ENCODE measurements around the gene PLA2R1.
"Not testable (repeated sequence)": the region's sequence is repeated elsewhere in the genome, so short reads cannot be mapped to it uniquely, and the experiment has no call there.

The PLA2R1 gene

DNA sequence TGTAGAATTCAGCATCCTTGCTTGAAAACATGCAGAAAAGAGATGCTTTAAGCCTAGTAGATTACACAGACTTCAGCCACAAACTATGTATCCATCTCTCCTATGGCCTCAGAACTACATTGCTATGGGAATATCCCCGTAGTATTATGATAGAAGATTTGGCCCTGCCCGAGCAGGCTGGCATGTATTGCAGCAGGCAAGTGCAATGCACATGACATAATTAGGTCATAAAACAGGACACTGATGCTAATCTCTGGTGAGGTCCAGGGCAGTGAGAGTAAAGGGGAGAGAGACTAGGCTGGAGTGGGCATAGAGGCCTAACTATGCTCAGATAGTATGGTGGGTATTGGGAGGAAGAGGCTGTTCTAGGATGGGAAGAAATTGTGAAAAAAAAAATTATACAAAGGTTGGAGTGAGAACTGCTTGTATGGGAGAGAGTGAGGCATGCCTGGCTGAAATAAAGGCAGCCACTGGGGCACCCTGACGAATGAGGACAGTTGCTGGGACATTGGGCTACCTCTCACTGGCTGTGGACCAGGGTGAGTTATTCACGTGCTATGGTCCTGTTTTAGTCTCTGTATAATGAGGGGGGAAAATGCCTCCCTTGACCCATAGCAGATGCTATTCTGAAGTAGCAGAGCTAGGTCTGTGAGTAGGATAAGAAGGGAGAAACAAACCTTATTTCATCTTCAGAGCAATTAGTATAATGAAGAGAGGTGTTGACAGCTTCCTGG is 1.6 kb upstream of the PLA2R1 start:
- DNase-seq = no peak

DNA sequence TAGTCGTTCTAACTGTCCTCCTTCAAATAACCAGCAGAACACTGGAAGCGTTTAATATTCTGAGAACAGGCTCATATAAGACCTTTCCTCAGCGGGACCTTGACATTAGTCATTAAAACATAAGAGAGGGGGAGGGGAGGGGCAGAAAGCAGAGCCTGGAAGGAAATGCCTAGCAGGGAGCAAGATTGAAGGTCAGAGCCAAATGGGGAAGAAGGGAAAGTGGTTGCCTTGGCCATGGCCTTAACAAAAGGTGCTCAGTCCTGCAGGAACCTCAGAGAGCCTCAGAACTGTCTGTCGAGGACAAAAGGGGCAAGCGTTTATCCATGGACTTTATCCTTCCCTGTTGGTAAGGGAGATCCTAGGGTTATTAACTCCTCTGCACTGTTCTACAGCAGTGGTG is 856 bp upstream of the PLA2R1 start:
- DNase-seq = no peak

GRCh38 chr2:160061944-160062291 is 497 bp downstream of the PLA2R1 start:
- DNase-seq = no peak

GRCh38 chr2:160061533-160061932 is 882 bp downstream of the PLA2R1 start:
- no peak for DNase-seq

GRCh38 chr2:160060297-160060696 is 2.1 kb downstream of the PLA2R1 start:
- no peak for DNase-seq

GRCh38 chr2:160057356-160057755 is 5.1 kb downstream of the PLA2R1 start:
- no peak for DNase-seq

- DNase-seq = no peak
These were observed 6.7 kb downstream of the PLA2R1 start for GRCh38 chr2:160055726-160056108.

DNA sequence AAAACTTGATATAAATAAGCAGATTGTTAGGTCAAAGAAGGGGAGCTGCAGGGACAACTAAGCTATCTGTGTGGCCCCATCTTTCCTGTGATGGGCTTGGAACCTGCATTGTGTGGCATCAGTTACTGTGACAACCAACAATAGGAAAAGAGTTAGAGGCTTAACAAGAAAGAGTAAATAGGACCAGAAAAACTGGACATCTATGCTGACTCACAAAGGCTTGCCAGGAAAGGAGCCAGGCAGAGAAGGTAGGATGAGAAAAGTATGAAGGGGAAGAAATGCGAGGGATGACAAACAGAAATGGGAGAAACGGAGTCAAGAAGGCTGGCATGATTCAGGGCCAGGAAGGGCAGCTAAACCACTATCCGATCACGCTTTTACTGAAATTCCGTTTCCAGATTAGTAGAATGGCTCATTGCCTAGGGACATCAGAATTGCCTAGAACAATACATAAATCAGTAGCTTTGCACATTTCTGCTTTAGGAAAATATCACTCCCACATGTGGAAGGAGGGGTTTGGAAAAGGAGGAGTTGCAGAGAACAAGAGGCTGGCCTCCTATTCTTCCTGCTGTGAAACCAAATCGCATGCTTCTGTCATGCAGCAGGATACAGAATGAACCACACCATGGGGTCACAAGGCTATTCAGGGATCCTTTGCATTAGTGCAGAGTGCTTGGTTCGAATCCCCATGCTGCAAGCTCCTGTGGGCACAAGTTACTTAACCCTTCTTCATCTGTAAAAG is 7.3 kb downstream of the PLA2R1 start:
- DNase-seq = no peak

GRCh38 chr2:160053946-160054345 is 8.5 kb downstream of the PLA2R1 start:
- no peak for DNase-seq

DNA sequence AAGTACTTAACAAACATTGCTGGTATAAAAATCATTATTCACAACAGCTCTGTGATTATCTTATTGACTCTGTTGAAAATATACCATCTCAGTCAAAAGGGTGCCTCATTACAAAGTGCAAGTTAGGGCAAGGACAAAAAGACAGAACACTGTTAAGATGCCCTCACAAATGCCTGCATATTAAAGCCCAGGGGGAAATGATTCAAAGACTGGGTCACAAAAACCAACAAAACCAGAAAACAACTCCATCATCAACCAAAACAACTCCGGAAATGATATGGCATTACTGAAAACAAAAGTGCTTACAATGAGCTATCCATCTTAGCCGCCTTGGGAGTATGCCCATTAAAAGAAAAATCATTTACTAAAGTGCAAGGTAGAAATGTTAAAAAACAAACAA is 9.9 kb downstream of the PLA2R1 start:
- no peak for DNase-seq

DNA sequence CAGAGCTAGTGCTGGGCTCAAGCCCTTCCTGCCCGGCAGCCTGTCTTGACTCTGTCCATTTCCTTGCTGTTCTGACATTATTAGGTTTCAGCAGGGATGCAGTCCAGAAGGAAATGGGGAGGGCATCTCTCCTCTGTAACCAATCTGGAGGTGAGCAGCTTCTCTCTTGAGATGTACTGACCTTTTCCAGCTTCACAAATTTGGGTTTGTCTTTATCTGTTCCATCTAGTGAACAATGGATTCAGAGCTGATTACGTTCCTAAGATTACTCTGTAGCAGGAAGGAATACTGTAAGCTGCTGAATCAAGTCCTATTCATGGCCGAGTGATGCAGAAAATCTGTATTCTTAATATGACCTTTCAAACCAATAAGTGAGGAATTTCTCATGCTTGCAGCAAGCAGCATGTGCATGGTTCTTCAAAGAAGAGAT is 11.0 kb downstream of the PLA2R1 start:
- DNase-seq = no peak

GRCh38 chr2:160050147-160050546 is 12.3 kb downstream of the PLA2R1 start:
- no peak for DNase-seq

- DNase-seq = no peak
These were observed 16.7 kb downstream of the PLA2R1 start for GRCh38 chr2:160045703-160046210.

DNA sequence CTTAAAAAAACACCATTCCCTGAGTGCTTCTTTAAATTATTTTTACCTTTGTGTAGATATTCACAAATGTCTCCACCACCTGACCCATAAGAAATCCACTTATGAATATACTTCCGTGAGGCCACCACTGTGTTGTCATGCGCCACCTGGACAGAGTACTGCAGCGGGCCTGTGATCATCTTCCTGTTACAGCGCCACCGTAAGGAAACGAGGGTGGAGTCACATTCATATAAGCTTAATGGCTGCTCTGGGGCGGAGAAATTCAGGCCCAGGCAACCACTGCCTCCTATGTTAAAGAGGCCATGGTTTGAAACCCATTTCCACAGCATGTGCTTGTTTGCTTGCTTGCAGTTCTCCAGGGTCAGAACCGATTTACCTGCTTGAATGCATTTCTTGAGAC is 17.7 kb downstream of the PLA2R1 start:
- no peak for DNase-seq

GRCh38 chr2:160043265-160043664 is 19.1 kb downstream of the PLA2R1 start:
- no peak for DNase-seq

DNA sequence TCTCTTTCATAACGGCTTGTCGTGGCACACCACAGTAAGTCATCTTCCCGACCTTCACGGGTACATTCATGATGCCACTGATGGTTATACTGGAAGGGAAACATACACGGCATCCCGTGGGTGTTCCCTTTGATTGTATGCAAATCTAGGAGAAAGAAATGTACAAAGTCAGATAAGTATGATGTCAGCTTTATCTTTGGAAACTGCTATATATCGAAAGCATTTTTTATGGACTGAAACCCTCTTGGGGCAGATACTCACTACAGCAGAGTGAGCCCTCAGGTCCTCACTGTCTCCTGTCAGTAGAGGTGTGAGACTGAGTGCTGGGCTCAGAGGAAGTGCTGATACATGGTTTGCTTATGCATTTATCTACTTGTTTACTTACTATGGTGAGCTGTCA is 20.4 kb downstream of the PLA2R1 start:
- no peak for DNase-seq

- DNase-seq = no peak
These were observed 21.3 kb downstream of the PLA2R1 start for GRCh38 chr2:160041091-160041490.

- peak; percentile 68 for DNase-seq
These were observed 23.1 kb downstream of the PLA2R1 start for GRCh38 chr2:160039166-160039903.

GRCh38 chr2:160038662-160039061 is 23.8 kb downstream of the PLA2R1 start:
- DNase-seq = not testable (repeated sequence)

GRCh38 chr2:160036736-160037135 is 25.7 kb downstream of the PLA2R1 start:
- DNase-seq = no peak

DNA sequence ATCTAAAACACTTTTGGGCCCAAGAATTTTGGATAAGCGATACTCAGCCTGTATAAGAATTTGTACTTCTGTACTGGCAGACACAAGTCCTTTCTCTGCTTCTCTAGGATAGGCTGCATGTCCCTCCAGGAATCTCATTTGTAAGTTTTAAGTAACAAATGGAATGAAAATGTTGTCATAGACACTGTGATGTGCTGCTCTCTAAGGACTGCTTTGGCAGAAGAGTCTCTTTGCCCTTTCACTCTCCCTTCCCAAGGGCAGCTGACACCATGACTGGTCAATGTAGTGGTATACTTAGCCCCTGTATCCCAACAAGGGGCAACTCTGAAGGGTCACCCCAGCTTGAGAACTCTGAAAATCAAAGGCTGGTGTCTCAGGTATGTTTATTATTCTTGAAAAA is 27.3 kb downstream of the PLA2R1 start:
- DNase-seq = no peak

DNA sequence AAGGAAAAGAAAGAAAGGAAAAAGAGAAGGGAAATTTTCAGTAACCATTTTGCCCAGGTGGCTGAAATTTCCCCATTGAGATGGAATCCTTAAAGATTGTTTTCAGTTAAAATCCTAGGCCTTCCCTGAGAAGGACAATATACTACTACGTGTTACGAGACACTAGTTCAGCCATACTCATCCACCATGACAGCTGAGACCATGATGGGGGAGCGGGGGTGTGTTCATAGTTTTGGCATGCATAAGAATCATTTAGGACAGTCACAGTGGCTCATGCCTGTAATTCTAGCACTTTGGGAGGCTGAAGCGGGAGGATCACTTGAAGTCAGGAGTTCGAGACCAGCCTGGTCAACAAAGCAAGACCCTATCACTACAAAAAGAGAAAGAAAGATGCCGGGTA is 28.0 kb downstream of the PLA2R1 start:
- DNase-seq = peak; percentile 27

- peak; percentile 69 for DNase-seq
These were observed 28.6 kb downstream of the PLA2R1 start for GRCh38 chr2:160033732-160034392.

Data from fibroblast of skin of back (primary cell).